Activated naive CD8-positive, alpha-beta T cell treated with anti-CD3 and anti-CD28 coated beads for 36 hours (primary cell): ENCODE data around the gene NDC80. TPM values are rescaled to one million over a fixed set of nuclear protein-coding genes. Genes with fewer than 3 reads are reported as not detected.
A peak's percentile ranks its signal among the peaks of the same experiment; 100 is the strongest.
"Not testable (repeated sequence)": the region's sequence is repeated elsewhere in the genome, so short reads cannot be mapped to it uniquely, and the experiment has no call there.

Experiments
- DNase-seq: peaks from one replicate; pipeline ENCODE4 v3.0.0; 2021
- H3K27ac Mint-ChIP-seq: one replicate; pipeline ENCODE4 v1.8.0; 2022; ENCODE audit warnings: mild to moderate bottlenecking, moderate library complexity, mixed read lengths
- H3K27me3 Mint-ChIP-seq: one replicate; pipeline ENCODE4 v1.8.0; 2022; ENCODE audit warnings: mild to moderate bottlenecking, mixed read lengths
- H3K36me3 Mint-ChIP-seq: one replicate; pipeline ENCODE4 v1.8.0; 2021; ENCODE audit warnings: mild to moderate bottlenecking, mixed read lengths
- H3K4me1 Mint-ChIP-seq: one replicate; pipeline ENCODE4 v1.8.0; 2021; ENCODE audit warnings: mixed read lengths
- H3K4me3 Mint-ChIP-seq: one replicate; pipeline ENCODE4 v1.8.0; 2022; ENCODE audit warnings: mild to moderate bottlenecking, moderate library complexity, mixed read lengths
- H3K9me3 Mint-ChIP-seq: one replicate; pipeline ENCODE4 v1.8.0; 2022; ENCODE audit warnings: mixed read lengths
- total RNA-seq, 2 experiments: library from RNA; stranded (reverse); gene quantifications; one replicate each; pipeline ENCODE4 v1.2.3, GENCODE V29; 2021

NDC80 gene
- total RNA-seq, 2 experiments from 2014 or later: 81.6 to 89.7 TPM

GRCh38 chr18:2657788-2658458 lies 86.6 kb downstream of the NDC80 start:
- Mint-ChIP-seq H3K27me3 (no peaks in the 10 kb centered on the region), H3K4me3 (peak overlapping the region; percentile 92), H3K27ac (peak overlapping the region; percentile 97), H3K9me3 (peaks cover 8% of the 10 kb centered on the region), H3K36me3 (peaks cover 46% of the 10 kb centered on the region), H3K4me1 (peaks cover 42% of the 10 kb centered on the region)
- no peak for DNase-seq

- Mint-ChIP-seq H3K36me3 (peaks cover 66% of the 10 kb centered on the region), H3K4me1 (peaks cover 57% of the 10 kb centered on the region), H3K27ac (peak overlapping the region; percentile 64)
- not testable (repeated sequence) for H3K27me3 Mint-ChIP-seq, H3K9me3 Mint-ChIP-seq, H3K4me3 Mint-ChIP-seq, DNase-seq
Observed at GRCh38 chr18:2660849-2661248, 89.5 kb downstream of the NDC80 start.

- H3K4me1 Mint-ChIP-seq: peaks cover 63% of the 10 kb centered on the region
- not testable (repeated sequence) for DNase-seq, H3K4me3 Mint-ChIP-seq, H3K9me3 Mint-ChIP-seq, H3K27me3 Mint-ChIP-seq, H3K27ac Mint-ChIP-seq
- peaks cover 60% of the 10 kb centered on the region for H3K36me3 Mint-ChIP-seq
Observed at GRCh38 chr18:2662288-2662687, 90.9 kb downstream of the NDC80 start.

GRCh38 chr18:2662990-2663389 lies 91.6 kb downstream of the NDC80 start:
- no peak overlapping the region for H3K4me3 Mint-ChIP-seq
- H3K9me3 Mint-ChIP-seq: peaks cover 8% of the 10 kb centered on the region
- peak overlapping the region; percentile 52 for H3K27ac Mint-ChIP-seq
- H3K36me3 Mint-ChIP-seq: peaks cover 56% of the 10 kb centered on the region
- no peak for DNase-seq
- peaks cover 60% of the 10 kb centered on the region for H3K4me1 Mint-ChIP-seq
- no peaks in the 10 kb centered on the region for H3K27me3 Mint-ChIP-seq

Other genes with a start within 250 kb of the NDC80 start
- gene METTL4, start 52 bp upstream of the NDC80 start, total RNA-seq: 10 to 100 TPM; 20.4 to 22.2 TPM
- 10 to 100 TPM; 85.1 to 97.2 TPM for gene SMCHD1, start 84.2 kb downstream of the NDC80 start, total RNA-seq